Sigmoid colon (tissue), 7 donors: ENCODE measurements around the gene OR52D1. TPM values are rescaled to one million over a fixed set of nuclear protein-coding genes. Genes with fewer than 3 reads are reported as not detected.

Experiments
- DNase-seq: peaks from one replicate; pipeline ENCODE4 v3.0.0-alpha.2; 2019
- H3K27ac ChIP-seq, 4 donors: fragments of 200-600 bp; sonication (generic); one replicate each; pipeline ENCODE4 v1.5.1; 2016 to 2019; ENCODE audit warnings: mild to moderate bottlenecking in 1 of 4
- H3K27me3 ChIP-seq, 3 donors: fragments of 200-600 bp; sonication (generic); one replicate each; pipeline ENCODE4 v1.5.1; 2019; ENCODE audit warnings: mild to moderate bottlenecking in 1 of 3
- H3K36me3 ChIP-seq, 4 donors: fragments of 200-600 bp; sonication (generic); one replicate each; pipeline ENCODE4 v1.5.1; 2016 to 2019
- H3K4me1 ChIP-seq, 4 donors: fragments of 200-600 bp; sonication (generic); one replicate each; pipeline ENCODE4 v1.5.1; 2017 to 2019
- H3K4me3 ChIP-seq, 4 donors: fragments of 200-600 bp; sonication (generic); one replicate each; pipeline ENCODE4 v1.5.1; 2017 to 2019; ENCODE audit warnings: mild to moderate bottlenecking in 2 of 4, moderate library complexity in 1 of 4
- H3K9me3 ChIP-seq, 4 donors: fragments of 200-600 bp in 3 of 4; sonication (generic) in 3 of 4; one replicate each; pipeline versions ENCODE4 v1.5.1 to v1.6.1; 2013 to 2019
- EP300 ChIP-seq, 4 donors: sonication (generic); formaldehyde crosslinking; IDR thresholded peaks; one replicate each; pipeline ENCODE4 v1.6.1; 2017; ENCODE audit warnings: antibody characterized with exemption in 4 of 4
- POLR2A ChIP-seq, 2 donors: fragments of 450-650 bp; IDR thresholded peaks; one replicate each; pipeline ENCODE4 v1.6.1; 2016; ENCODE audit warnings: antibody characterized with exemption in 2 of 2, mild to moderate bottlenecking in 2 of 2, moderate library complexity in 2 of 2
- POLR2AphosphoS5 ChIP-seq, 4 donors: sonication (generic); formaldehyde crosslinking; IDR thresholded peaks; one replicate each; pipeline ENCODE4 v1.6.1; 2017; ENCODE audit warnings: antibody characterized with exemption in 4 of 4
- WGBS, 2 donors: extraction: QIAGEN DNeasy Blood & Tissue Kit; methylation state at CpG; one replicate each; pipeline ENCODE4 v1.1.7; 2013; 5-methylcytosine and 5-hydroxymethylcytosine counted together
- intact Hi-C: fragments of 100-400 bp; cut with DNase I; formaldehyde crosslinking; loops from one replicate; pipeline ENCODE4 v1.15.1; 2023
- polyA plus RNA-seq, 3 donors: library from polyadenylated mRNA; stranded (reverse); fragments of 200-250 nt; gene quantifications; one replicate each; pipeline ENCODE4 v1.2.3, GENCODE V29; 2013
- total RNA-seq, 4 donors: library from RNA; depleted of rRNA; stranded (reverse); fragments of >200 nt; gene quantifications; one replicate each; pipeline ENCODE4 v1.1.0, GENCODE V29; 2016
- TF ChIP-seq, protein P1 (sequence below), 4 experiments: fragments of 450-650 bp in 3 of 4; fragments of 200-600 bp in 1 of 4; IDR thresholded peaks; one replicate each; pipeline ENCODE4 v1.5.1; 2016 to 2019; ENCODE audit warnings: antibody characterized with exemption in 4 of 4, mild to moderate bottlenecking in 3 of 4, moderate library complexity in 2 of 4
- donor health status: healthy with polysubstance abuse.
- donor health status: Bipolar disorder and iron deficiency.
- donor health status: healthy.

Gene OR52D1
- total and polyA plus RNA-seq, 7 donors: not detected

DNA sequence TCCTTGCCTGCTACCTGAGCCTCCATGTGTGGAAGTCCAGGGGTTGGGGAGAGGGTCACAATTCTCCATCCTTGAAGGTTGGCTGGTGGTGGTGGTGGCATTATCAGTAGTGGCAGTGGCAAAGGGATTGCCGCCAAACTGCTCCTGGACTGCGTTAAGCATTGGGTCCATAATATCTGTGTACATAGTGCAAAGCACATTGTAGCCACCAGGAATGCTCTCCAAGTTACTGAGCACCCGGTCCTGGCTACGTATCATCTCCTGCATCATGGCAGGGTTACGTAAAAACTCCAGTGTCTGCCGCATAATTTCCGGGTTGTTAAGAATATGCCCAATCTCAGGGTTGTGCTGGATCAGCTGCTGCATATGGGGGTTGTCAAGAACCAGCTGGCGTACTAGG, 20.1 kb downstream of the OR52D1 start:
- no peaks in the 10 kb centered on the region for H3K36me3 ChIP-seq
- DNase-seq: no peak
- TF ChIP-seq POLR2A (IDR thresholded peaks at IDR 0.05): no peak
- TF ChIP-seq POLR2AphosphoS5 (IDR thresholded peaks at IDR 0.05): no peak
- TF ChIP-seq EP300 (IDR thresholded peaks at IDR 0.05): no peak
- TF ChIP-seq, protein P1, sequence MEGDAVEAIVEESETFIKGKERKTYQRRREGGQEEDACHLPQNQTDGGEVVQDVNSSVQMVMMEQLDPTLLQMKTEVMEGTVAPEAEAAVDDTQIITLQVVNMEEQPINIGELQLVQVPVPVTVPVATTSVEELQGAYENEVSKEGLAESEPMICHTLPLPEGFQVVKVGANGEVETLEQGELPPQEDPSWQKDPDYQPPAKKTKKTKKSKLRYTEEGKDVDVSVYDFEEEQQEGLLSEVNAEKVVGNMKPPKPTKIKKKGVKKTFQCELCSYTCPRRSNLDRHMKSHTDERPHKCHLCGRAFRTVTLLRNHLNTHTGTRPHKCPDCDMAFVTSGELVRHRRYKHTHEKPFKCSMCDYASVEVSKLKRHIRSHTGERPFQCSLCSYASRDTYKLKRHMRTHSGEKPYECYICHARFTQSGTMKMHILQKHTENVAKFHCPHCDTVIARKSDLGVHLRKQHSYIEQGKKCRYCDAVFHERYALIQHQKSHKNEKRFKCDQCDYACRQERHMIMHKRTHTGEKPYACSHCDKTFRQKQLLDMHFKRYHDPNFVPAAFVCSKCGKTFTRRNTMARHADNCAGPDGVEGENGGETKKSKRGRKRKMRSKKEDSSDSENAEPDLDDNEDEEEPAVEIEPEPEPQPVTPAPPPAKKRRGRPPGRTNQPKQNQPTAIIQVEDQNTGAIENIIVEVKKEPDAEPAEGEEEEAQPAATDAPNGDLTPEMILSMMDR (IDR thresholded peaks at IDR 0.05): no peak
- no peaks in the 10 kb centered on the region for H3K27me3 ChIP-seq
- no peaks in the 10 kb centered on the region for H3K4me1 ChIP-seq
- H3K4me3 ChIP-seq: no peak overlapping the region
- intact Hi-C loops: no loop called here
- no peaks in the 10 kb centered on the region for H3K9me3 ChIP-seq
- WGBS, 2 donors: 90 to 95% methylated on average over 8 of the region's 8 CpGs
- H3K27ac ChIP-seq: no peak overlapping the region

DNA sequence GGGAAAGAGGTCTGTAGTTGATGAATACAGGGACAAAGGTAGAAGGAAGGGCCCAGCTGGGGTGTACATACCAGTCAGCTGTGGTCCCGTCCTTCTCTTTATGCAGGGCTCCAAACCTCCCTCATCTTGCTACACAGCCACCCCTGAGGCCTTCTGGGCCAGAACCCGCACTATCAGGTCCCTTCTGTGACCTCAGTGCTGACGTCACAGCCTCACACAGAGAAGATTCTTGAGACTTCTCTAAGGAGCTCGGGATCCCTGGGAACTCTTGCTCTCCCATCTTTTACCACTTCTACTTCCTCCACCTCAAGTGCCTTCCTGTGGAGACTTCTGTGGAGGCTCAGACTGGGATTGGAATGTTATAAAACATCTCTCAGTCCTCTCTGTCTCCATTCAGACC, 21.3 kb downstream of the OR52D1 start, which contains the start of gene UBQLN3:
Gene UBQLN3, minus strand, starts transcription at position 155 of the 400 bp plus-strand sequence. CDS start 399 bp downstream, outside the sequence.
- 79 to 84% methylated on average over 4 of the region's 4 CpGs for WGBS, 2 donors
- Histone ChIP-seq H3K4me1 (no peaks in the 10 kb centered on the region), H3K27ac (no peak within 1 kb of the TSS), H3K4me3 (no peak within 1 kb of the TSS), H3K9me3 (no peaks in the 10 kb centered on the region), H3K36me3 (no peaks in the 10 kb centered on the region), H3K27me3 (no peaks in the 10 kb centered on the region)
- TF ChIP-seq, protein P1 (IDR thresholded peaks at IDR 0.05): no peak
- DNase-seq: no peak
- intact Hi-C loops: no loop called here

DNA sequence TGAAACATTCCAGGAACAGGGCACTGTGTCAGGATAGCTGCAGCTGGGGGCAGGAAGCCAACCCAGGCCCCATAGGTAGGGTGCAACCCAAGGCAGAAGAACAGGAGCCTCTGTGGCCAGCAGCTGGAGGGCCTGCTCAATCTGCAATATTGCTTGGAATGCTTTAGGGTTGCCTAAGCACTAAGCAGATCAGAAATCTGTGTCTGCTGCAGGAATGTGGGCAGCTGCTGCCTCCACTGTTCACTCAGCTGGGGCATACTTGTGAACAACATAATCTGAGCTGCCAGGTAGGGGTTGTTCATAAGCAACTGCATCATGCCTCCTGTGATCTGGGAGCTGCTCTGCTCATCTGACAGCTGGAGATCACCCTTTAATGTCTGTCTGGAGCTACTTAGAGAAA, 26.4 kb downstream of the OR52D1 start:
- DNase-seq: no peak
- no peaks in the 10 kb centered on the region for H3K9me3 ChIP-seq
- no peak overlapping the region for H3K4me3 ChIP-seq
- intact Hi-C loops: no loop called here
- no peaks in the 10 kb centered on the region for H3K4me1 ChIP-seq
- no peak overlapping the region for H3K27ac ChIP-seq
- no peaks in the 10 kb centered on the region for H3K36me3 ChIP-seq
- H3K27me3 ChIP-seq: no peaks in the 10 kb centered on the region
- TF ChIP-seq EP300 (IDR thresholded peaks at IDR 0.05) (no peak), POLR2A (IDR thresholded peaks at IDR 0.05) (no peak), POLR2AphosphoS5 (IDR thresholded peaks at IDR 0.05) (no peak)
- TF ChIP-seq, protein P1 (IDR thresholded peaks at IDR 0.05): no peak

DNA sequence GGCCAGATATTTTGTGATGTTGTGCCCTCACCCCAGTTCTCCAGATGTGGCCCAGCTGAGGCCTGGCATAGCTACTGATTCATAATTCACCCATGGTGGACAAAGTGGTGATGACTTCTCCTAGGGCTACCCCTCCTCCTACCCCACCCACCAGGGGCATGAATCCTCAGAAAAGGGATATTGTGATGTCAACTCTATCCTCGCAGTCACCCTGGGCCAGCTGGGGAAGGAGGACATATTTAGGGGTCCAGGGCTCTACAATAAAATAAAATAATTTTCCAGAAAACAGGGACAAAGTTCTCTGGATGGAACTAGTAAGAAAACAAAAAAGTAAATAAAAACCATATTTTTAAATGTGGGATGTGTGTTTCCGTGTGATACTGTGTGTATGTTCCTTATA, 28.1 kb downstream of the OR52D1 start, which contains the start of gene UBQLNL:
Gene UBQLNL, minus strand, starts transcription at position 101 of the 400 bp plus-strand sequence. CDS start 258 bp downstream, outside the sequence.
- Histone ChIP-seq H3K27me3 (no peaks in the 10 kb centered on the region), H3K9me3 (no peaks in the 10 kb centered on the region), H3K36me3 (no peaks in the 10 kb centered on the region), H3K27ac (no peak within 1 kb of the TSS), H3K4me1 (no peaks in the 10 kb centered on the region), H3K4me3 (no peak within 1 kb of the TSS)
- 88 to 94% methylated on average over 2 of the region's 2 CpGs for WGBS, 2 donors
- intact Hi-C loops: no loop called here
- no peak for TF ChIP-seq EP300 (IDR thresholded peaks at IDR 0.05)
- no peak for TF ChIP-seq POLR2A (IDR thresholded peaks at IDR 0.05)
- no peak for TF ChIP-seq POLR2AphosphoS5 (IDR thresholded peaks at IDR 0.05)
- DNase-seq: no peak

DNA sequence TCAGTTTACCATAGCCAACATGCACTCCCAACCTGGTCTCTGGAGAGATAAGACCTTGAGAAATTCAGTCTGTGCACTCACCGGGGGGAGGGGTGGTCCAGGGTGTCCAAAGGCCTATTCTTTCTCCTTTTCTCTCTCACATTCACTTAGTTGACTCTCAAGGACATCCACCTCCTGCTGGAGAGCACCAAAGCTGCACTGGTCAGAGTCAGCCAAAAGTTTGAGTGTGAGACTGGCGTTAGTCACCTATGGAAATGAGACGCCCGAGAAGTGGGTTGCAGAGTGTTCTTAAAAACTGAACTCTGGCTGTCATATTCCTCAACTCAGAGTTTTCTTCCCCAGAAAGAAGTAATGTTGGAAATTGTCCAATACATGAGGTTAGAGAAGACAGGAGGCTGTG, 33.1 kb downstream of the OR52D1 start:
- Histone ChIP-seq H3K4me3 (no peak overlapping the region), H3K27me3 (no peaks in the 10 kb centered on the region), H3K36me3 (no peaks in the 10 kb centered on the region), H3K9me3 (no peaks in the 10 kb centered on the region), H3K4me1 (no peaks in the 10 kb centered on the region), H3K27ac (no peak overlapping the region)
- DNase-seq: no peak
- WGBS, 2 donors: 96 to 98% methylated on average over 4 of the region's 4 CpGs
- intact Hi-C loops: no loop called here
- TF ChIP-seq, protein P1 (IDR thresholded peaks at IDR 0.05): no peak
- TF ChIP-seq POLR2A (IDR thresholded peaks at IDR 0.05): no peak
- TF ChIP-seq EP300 (IDR thresholded peaks at IDR 0.05): no peak
- no peak for TF ChIP-seq POLR2AphosphoS5 (IDR thresholded peaks at IDR 0.05)
